GM19193 (cell line): ENCODE measurements around the gene MOCS3.

Experiments
- POLR2A ChIP-seq: IDR thresholded peaks from 4 replicates; pipeline ENCODE4 v1.6.1; 2011; ENCODE audit not compliant: insufficient read depth, insufficient read length; ENCODE audit errors: extremely low read depth

The MOCS3 gene

DNA sequence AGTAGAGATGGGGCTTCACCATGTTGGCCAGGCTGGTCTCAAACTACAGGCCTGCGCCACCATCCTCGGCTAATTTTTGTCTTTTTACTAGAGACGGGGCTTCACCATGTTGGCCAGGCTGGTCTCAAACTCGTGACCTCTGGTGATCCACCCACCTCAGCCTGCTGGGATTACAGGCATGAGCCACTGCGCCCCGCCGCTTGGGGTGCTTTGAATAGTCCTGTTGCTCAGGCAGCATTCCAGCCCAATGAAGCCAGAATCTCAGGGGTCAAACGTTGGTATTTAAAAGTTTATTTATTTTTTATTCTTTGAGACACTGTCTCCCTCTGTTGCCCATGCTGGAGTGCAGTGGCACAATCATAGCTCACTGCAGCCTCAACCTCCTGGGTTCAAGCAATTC lies 11.3 kb downstream of the MOCS3 start:
- no peak for TF ChIP-seq POLR2A

DNA sequence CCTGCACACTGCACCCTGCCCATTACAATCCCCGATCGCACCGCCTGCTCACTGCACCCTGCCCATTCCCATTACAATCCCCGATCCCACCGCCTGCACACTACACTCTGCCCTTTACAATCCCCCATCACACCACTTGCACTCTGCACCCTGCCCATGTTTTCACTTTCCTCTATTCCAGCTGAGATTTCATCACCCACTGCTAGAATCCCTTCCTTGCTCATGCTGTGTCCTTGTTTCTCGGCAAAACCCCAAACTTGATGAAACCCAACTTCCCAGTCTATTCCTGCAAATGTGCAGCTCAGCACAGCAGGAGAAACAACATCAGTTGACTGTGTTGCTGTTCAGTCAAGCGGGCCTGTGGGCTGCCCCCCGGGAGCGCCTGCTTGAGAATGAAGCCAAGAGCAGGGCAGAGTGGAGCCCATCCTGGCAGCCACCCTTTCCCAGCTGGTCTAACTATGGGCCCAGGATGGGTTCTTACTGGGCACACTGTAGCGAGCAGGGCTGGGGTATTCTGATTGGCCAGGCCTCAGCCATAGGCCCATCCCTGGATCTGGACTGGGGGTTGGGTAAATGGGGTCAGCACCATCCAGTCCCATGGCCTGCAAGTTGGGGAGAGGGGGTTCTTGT lies 17.2 kb downstream of the MOCS3 start:
- TF ChIP-seq POLR2A, result no peak

DNA sequence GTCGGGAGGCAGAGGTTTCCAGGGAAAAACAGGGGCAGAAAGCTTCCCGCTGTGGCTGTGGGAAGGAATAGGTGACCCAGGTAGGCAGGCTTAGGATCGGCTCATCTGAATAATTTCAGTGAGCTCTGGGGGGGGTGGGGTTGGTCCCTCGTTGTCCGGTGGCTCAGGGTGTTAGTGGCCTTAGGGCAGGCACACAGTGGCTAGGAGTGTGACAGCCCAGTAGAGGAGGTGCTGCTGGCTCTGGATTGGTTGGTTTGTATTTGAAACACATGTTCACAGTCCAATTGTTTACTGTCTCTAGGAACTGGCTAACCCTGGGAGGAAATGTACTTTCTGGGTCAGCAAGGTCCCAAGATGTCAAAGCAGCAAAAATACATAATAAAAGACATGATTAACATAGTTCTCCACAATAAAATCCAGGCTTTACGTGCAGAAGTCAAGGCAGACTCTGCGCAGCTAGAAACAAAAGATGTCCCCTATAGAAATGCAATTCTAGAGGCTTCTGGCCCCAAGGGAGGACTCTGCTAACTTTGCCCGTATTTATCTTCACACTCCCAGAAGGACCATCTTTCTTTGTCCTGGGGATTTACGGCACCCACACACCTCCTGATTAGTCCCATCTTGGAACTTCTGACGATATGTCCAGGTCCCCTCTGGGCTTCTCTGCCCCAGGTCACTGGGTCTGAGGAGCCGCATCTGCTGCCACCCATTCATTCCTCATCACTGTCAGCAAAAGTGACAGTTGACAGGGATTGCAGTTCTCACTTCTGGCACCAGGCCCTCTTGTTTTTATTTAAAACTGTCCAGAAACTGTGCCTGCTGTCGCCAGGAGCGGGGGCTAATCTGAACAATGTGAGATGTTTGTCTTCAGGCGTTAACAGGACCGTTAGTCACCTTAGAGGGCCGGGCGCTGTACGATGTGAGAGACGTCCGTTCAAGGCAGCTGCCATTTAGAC lies 18.7 kb downstream of the MOCS3 start:
- no peak for TF ChIP-seq POLR2A

DNA sequence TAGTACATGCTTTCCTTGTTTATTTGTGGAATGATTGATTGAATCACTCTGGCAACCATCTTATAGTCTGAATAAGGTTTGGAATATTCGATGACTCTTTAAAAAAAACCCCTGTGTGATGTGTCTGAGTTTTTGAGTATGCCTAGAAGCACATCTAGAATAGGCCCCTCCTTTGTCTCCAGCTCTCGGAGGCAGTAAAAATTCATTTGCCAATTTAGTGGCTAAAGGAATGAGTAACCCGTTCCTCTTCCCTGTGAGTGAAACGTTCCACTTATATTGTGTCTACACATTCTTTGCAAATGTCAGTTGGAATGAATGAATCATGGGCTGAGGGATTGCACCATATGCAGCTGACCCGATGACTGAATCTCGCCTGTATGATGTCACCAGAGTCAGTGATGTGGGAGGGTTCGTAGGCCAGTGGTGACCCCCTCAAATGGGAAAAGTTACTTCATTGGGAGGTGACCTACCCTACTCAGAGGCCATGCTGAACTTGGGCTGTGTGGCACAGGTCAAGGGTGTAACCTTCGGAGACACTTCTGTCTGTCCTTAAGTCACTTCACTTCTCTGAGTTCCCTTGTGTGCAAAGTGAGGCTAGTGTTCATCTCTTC lies 21.6 kb downstream of the MOCS3 start:
- TF ChIP-seq POLR2A, result no peak

DNA sequence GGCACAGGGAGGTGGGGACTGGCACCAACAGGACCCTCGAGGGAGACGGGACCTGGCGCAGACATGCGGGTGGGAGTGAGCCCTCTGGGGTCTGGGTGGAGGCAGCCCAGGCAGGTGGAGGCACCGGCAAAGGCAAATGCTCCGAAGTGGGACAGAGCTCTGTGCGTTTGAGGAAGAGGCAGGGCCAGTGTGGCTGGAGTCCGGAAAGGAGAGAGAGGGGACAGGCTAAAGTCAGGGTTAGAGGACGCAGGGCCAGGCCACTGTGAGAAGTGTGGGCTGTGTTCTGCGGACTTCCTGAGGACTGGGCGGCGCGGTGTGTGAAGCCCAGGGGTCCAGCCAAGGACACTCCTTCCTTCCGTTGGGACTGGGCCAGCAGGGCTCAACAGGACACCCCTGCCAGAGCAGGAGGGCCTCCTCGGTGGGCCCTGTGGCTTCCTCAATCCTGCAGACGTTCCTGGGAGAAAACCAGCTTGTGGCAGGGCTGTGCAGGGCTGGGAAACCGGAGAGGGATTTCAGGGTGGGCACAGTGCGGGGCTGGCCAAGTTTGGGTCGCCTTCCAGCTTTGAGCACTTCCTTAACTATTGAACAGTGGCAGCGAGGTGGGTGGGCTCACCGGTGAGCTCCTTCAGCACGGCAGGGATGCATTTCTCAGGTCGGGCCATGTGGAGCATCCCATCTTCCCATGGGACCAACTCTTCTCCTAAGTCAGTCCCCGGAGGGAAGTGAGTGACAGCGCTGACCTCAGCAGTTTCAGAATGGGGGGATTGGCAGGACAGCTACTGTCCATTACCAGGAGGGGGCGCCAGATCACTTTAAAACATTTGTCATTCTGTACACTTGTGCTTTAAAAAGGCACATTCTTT lies 22.5 kb downstream of the MOCS3 start:
- no peak for TF ChIP-seq POLR2A

DNA sequence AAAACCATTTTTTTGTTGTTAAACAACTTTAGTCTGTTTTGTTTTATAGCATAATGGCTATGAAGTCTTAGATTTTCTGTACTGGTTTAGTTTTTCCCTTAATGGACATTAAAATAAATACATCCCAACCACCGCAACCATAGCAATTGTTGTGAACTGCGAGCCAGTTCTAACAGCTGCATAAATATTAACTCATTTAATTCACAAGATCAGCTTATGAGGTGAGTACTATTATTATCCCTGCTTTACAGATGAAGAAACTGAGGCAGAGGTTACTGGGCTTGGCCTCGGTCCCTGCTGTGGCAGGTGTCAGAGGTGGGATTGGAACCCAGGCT lies 23.1 kb downstream of the MOCS3 start:
- no peak for TF ChIP-seq POLR2A

DNA sequence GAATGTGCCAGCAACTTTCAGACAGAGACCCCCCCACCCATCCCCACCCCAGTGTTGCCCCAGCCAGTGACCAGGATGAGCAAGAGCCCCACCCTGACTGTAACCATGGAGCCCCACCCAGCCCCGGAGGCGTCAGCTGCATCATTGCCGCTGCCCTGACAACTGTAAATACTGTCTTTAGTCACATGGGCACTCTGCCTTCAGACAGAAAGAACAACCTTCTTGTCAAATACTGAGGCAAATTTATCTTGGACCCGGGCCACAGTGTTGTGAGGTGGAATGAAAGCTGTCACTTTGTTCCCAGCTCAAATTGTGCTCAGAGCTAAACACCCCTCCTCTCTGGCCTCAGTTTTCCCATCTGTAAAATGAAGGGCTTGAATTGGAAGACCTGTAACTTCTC lies 23.7 kb downstream of the MOCS3 start:
- no peak for TF ChIP-seq POLR2A

DNA sequence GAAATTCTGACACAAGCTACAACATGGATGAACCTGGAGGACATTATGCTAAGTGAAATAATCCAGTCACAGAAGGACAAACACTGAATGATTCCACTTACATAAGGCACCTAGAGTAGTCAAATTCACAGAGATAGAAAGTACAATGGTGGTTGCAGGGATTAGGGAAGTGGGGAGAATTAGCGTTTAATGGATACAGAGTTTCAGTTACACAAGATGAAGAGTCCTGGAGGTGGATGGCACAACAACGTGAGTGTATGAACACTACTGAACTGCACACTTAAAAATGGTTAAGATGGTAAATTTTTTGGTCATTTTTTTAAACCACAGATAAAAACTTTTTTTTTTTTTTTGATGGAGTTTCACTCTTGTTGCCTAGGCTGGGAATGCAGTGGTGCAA lies 24.7 kb downstream of the MOCS3 start:
- TF ChIP-seq POLR2A, result no peak

DNA sequence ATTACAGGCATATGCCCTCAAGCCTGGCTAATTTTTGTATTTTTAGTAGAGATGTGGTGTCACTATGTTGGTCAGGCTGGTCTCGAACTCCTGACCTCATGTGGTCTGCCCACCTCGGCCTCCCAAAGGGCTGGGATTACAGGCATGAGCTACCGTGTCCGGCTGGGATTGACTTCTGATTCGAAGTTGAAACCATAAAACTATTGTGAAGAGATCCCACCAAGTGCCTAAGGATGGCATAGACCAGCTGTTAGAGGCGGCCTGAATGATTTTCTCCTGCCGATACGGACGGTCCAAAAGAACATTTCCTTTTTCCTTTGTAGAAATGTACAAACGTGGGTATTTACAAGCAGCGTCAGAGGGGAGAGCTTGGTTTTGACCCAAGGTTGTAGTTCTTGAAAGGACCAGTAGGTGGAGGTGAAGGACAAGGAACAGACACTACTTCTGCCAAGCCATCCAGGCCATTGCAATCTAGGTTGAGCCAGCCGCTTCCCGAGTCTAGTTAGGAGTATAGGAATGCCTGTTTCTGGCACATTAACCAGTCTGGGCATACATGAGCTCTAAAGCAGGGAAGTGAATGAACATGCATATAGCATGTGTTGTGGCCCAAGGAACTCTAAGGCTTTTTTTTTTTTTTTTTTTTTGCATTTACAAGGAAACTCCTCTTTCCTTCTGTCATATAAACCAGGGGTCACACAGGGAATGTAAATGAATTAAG lies 29.0 kb downstream of the MOCS3 start:
- no peak for TF ChIP-seq POLR2A

DNA sequence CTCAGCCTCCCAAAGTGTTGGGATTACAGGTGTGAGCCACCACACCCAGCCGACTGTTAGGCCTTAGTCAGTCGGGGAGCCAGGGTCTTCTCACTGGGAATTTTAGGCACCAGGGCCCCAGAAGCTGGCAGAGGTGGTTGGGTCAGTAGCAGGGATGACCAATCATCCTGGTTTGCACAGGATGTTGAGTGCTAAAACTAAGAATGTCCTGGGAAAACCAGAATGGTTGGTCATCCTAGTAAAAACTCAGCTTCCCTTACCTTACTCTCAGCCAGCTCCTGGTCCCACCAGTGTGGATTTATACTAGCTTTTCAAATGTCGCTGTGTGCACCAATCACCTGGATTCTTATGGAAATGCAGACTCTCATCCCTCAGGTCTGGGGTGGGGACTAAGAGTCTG lies 32.5 kb downstream of the MOCS3 start:
- no peak for TF ChIP-seq POLR2A

DNA sequence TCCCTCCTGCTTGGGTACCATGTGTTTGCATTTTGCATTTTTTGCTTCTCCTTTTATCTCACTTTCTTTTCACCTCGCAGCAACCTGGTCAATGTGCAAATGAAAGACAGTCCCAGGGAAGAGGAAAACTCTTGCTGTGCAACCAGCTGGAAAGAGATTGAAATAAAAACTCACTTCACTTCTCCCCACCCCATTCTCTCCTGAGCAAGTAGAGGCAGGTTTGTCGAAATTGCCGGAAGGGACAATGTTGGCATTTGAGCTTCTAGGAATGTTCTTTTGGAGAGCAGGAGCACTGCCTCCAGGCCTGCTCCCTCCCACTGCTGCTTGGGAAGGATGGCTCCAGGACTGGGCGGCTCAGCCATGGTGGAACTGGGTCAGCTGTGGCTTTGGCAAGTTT lies 33.7 kb downstream of the MOCS3 start:
- TF ChIP-seq POLR2A, result no peak

DNA sequence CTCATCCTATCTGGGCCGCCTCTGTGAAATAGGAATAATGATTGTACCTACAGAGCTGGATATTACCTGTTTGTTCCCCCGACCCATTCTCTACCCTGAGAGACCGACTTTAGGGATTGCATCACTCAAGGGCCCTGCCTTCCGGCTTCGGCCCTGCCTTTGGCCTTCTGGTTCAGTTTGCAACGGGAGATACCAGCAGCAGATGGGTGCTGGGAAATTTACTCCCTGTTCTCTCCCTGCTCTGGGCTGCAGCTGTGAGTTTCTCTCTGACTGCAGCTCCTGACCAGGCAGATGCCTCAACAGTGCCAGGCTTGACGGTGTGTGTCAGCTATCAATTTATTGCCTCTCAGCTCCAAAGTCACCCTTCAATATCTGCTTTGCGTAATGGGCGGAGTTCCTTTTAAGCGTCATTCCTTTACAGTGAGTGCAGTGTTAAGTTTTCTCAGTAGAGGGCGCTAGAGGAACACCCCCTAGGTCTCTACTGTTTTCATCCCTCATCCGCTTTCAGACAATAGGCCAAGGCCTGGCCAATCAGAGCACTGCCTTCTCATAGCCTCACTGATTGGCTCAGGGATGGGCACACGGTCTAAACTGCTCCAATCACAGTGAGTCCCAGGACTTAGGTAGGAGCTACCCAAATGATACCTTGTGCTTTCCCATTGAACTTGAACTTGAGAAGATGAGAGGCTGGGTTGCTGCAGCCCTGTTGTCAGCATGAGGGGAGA lies 34.3 kb downstream of the MOCS3 start:
- no peak for TF ChIP-seq POLR2A

DNA sequence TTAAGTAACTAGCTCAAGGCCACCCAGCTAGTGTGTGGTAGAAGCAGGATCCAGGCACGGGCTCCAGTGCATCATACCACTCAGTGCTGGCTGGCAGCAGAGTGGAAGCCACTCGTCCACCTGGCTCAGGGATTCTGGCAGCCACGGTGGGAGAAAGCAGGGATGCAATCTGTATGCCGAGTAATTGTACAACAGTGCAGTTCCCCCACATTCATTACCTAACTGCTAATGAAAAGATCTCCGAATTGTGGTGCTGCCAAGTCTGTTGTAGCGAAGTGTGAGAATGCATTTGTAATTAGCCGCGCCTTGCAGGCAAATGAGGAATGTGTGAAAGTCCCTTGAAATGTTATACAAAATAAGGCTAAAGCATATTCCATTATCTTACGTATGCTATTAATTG lies 35.3 kb downstream of the MOCS3 start:
- no peak for TF ChIP-seq POLR2A

DNA sequence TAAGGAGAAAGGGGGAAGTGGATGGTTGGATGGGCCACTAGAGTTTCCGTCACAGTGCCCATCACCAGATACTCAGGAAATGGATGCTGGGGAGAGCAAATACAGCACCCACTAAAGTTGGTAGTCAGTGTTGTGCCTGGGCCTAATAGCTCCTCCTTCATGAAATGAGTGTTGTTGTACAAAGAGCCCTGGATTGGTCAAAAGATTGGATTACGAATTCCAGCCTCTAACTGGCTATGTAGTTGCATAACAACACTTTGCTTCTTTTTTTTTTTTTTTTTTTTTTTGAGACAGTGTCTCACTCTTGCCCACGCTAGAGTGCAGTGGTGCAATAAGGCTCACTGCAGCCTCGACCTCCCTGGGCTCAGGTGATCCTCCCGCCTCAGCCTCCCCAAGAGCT lies 36.9 kb downstream of the MOCS3 start:
- TF ChIP-seq POLR2A, result no peak
